ENCODE measurements around the gene VPS33B.
"Not testable (repeated sequence)": the region's sequence is repeated elsewhere in the genome, so short reads cannot be mapped to it uniquely, and the experiment has no call there.

Gene VPS33B

GRCh38 chr15:91022075-91022831 is at the start of gene VPS33B:
Gene VPS33B (minus strand): TSS chr15:91022594. CDS start chr15:91022249, 345 bp downstream.
- DNase-seq, result peak in 1 of 2 experiments; percentile 62

GRCh38 chr15:91072161-91072560 is 49.8 kb upstream of the VPS33B start:
- DNase-seq, result no peak

DNA sequence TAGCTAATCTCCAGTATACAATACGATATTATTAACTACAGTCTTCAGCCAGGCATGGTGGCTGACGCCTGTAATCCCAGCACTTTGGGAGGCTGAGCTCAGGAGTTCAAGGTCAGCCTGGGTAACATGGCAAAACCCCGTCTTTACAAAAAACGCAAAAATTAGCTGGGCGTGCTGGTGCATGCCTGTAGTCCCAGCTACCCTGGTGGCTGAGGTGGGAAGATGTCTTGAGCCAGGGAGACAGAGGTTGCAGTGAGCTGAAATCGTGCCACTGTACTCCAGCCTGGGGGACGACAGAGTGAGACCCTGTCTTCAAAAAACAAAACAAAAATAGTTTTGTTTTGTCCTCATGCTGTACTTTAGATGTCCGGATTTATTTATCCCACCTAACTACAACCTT is 48.5 kb upstream of the VPS33B start:
- no peak for DNase-seq

DNA sequence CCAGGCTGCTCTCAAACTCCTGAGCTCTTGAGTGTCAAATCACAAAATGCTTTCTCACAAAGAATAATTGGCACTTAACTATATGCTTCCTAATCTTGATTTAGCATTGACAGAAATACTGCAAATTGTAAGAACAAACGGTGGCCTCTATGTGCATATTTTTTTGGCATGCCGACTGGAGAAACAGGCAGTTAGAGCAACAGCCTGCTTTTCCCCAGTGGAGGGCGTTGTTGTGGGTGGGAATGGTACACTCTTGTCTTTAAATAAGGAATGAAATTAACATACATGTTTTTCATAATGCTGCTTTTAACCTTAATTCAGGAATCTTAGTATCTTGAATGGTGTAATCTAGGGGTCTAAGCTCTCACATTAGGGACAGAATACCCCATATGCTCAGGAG is 46.6 kb upstream of the VPS33B start:
- DNase-seq, result no peak

GRCh38 chr15:91068436-91068835 is 46.0 kb upstream of the VPS33B start:
- no peak for DNase-seq

GRCh38 chr15:91067036-91067435 is 44.6 kb upstream of the VPS33B start:
- DNase-seq, result no peak

GRCh38 chr15:91065505-91065904 is 43.1 kb upstream of the VPS33B start:
- DNase-seq, result no peak

DNA sequence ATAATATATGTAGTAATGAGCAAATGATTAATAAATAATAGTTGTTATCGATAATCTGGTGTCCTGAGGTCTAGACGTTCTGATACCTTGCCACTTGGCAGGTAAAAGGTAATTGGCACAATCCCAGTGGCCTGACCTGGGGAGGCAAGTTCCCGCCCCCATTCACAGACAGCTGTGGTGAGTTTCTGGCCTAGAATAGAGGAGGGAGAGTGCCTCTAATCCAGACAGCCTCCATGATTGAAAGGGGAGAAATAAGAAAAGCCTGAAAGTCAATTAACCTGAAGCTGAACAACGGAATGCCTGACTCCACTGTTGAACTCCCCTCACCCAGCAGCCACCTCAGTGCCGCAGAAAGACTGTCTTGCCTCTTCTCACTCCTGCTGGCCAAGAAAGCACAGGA is 39.6 kb upstream of the VPS33B start:
- no peak for DNase-seq

GRCh38 chr15:91061230-91061629 is 38.8 kb upstream of the VPS33B start:
- no peak for DNase-seq

DNA sequence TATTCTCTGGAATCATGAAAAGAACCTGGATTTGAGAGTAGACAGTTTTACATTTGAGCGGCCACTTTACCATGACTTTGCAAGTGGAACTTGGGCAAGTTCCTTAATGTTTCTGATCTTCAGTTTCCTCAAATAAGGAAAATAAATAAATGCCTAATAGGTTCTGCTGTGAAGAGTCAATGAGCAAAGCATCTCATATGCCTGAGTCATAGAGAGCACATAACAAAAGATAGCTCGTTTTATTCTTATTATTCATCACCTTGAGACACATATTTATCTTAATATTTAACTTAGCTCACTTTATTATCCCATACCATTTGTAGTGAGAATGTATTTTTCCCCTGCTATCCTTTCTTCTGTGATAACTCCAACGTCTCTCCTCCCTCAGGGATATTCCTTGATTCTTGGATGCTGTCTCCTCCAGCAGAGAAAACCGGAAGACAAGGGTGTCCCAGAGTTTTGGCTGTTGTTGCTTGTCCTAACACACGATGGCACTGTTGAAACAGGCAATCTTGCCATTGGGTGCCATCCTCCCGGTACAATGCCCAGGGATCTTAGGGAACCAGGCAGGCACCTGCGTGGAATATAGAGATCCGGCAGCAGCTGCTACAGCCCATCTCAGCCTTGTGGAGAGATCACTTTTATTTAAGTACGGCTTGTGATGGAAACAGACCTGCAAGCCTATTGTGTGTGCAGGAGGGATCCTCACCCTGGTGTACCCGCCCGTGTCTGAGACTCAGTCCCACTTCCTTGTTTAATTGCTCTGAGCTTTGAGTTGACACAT is 33.3 kb upstream of the VPS33B start:
- DNase-seq, result peak; percentile 53 to 84

DNA sequence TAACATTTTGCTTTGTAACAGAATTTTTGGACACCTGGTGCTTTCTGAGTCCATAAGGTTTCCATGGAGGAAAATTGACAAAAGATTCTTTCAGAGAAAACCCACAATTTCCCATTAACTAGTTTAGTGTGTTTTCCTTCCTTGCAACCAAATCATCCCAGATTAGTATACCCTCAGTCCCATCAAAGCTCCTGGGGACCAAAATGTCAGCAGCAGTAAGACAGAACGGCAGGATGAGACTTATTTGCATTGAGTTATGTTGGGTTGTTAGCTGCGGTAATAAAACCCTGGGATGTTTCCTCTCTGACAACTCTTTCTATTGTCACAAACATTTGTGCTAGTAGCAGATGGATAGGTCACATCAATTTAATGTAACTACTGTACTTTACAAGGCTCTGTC is 32.4 kb upstream of the VPS33B start:
- no peak for DNase-seq

DNA sequence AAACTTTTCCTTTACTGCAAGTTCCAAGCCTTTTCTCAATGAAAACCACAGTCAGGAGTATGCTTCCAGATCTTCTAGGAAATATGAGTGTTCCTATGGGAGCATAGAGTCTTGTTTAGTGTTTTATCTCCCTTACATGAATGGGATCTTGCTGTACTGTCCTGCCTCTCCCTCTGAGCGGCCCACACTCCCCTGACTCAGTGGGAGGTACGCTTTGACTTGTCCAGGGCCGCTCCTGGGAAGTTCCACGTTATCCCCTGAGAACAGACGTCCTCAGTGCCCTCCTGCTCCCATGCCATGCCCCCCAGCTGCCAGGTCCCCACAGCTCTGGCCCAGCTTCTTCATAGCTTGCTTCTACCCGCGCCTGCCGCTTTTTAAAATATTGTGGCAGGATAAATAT is 28.9 kb upstream of the VPS33B start:
- DNase-seq, result no peak

DNA sequence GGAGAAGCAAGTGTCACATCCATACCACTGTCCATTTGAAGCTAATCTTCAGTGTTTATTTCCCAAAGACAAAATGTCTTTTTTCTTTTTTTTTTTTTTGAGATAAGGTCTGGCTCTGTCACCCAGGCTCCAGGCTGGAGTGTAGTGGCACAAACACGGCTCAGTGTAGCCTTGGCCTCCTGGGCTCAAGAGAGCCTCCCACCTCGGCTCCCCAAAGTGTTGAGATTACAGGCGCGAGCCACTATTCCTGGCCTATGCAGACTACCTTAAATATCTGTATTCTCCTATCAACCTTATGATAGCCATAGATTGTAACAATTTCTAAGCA is 27.7 kb upstream of the VPS33B start:
- no peak for DNase-seq

DNA sequence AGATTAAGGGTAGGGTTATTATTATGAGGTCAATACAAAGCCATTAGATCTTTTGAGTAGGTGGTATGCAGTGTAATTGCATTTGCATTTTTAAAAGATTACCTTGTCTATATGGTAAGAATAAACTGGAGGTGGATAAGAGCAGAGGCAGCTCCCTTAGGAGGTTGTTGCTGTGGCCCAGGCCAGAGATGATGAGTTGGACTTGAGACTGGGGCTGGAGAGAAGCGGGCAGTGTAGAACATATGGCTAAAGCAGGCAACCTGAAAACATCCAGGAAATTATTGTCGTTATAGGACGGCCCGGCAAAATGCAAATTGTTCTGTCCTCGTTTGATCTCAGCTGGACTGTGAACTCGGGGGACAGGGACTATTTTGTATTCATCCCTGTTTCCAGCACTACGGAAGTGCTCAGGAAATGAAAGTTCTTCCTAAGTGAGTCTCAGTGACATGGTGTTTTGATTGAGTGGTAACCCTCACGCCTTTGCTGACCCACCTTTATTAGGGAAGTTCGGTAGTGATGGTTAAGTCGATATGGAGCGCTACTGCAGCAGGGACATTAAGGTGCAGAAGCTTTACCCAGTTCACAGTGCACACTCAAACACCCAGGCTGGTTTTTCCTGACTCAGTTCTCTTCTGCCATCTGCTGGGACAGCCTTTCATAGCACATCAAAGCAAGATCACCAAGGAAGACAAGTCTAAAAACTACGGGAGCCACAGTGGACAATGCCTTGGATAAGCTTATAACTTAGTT is 27.2 kb upstream of the VPS33B start:
- DNase-seq, result peak; percentile 23 to 65

- DNase-seq, result no peak
Observed at GRCh38 chr15:91047545-91048199, 25.3 kb upstream of the VPS33B start.

DNA sequence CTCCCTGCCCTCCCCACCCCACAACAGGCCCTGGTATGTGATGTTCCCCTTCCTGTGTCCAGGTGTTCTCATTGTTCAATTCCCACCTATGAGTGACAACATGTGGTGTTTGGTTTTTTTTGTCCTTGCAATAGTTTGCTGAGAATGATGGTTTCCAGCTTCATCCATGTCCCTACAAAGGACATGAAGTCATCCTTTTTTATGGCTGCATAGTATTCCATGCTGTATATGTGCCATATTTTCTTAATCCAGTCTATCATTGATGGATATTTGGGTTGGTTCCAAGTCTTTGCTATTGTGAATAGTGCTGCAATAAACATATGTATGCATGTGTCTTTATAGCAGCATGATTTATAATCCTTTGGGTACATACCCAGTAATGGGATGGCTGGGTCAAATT is 23.7 kb upstream of the VPS33B start:
- not testable (repeated sequence) for DNase-seq

- DNase-seq, result no peak
Observed at GRCh38 chr15:91045065-91045464, 22.7 kb upstream of the VPS33B start.

- no peak for DNase-seq
Observed at GRCh38 chr15:91043202-91043874, 20.9 kb upstream of the VPS33B start.

GRCh38 chr15:91040856-91041255 is 18.5 kb upstream of the VPS33B start:
- DNase-seq, result no peak

DNA sequence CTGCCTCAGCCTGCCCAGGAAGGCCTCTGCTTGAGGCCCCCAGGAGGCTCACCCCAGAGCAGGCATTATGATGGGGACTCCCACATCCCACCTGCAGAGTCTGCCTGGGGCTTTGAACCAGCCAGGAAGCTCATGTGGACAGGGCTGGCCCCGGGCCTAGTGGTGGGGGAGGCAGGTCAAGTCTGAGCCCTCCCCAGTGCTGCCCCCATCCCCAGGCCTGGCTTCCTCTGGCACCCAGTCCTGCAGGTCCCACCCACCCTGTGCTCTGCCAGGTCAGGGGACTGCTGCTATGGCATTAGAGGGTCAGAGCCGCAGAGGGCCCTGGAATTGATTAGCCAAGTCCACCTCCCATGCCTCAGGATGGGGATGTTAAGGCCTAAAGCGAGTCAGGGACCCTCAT is 17.6 kb upstream of the VPS33B start:
- DNase-seq, result no peak

GRCh38 chr15:91032919-91033803 is 10.8 kb upstream of the VPS33B start:
- no peak for DNase-seq

DNA sequence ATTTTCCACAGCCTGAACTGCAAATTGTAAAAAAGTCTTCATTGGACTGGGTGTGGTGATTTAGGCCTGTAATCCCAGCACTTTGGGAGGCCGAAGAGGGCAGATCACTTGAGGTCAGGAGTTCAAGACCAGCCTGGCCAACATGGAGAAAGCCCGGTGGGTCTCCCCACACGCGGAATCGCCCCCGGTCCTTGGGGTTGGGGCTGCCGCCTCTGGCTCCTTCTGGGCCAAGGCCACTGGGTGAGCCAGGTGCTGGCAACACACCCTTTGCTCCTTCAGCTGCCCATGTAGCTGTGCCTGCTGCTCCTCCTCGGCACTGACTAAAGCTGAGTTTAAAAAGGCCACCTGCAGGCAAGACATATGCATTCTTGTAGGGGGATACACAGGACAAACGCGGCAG is 9.4 kb upstream of the VPS33B start:
- DNase-seq, result no peak

Measured in cerebellar nuclear complex (tissue), 1 donor.